Hematopoietic multipotent progenitor cell treated with erythropoietin and hydrocortisone succinate and interleukin-3 and kit ligand, for 17 days (in vitro differentiated cells): ENCODE measurements around the gene NHERF1.

Source experiments
- DNase-seq: peaks from one replicate; pipeline ENCODE4 v3.0.0-alpha.2; 2015; ENCODE audit warnings: low spot score

NHERF1 gene

DNA sequence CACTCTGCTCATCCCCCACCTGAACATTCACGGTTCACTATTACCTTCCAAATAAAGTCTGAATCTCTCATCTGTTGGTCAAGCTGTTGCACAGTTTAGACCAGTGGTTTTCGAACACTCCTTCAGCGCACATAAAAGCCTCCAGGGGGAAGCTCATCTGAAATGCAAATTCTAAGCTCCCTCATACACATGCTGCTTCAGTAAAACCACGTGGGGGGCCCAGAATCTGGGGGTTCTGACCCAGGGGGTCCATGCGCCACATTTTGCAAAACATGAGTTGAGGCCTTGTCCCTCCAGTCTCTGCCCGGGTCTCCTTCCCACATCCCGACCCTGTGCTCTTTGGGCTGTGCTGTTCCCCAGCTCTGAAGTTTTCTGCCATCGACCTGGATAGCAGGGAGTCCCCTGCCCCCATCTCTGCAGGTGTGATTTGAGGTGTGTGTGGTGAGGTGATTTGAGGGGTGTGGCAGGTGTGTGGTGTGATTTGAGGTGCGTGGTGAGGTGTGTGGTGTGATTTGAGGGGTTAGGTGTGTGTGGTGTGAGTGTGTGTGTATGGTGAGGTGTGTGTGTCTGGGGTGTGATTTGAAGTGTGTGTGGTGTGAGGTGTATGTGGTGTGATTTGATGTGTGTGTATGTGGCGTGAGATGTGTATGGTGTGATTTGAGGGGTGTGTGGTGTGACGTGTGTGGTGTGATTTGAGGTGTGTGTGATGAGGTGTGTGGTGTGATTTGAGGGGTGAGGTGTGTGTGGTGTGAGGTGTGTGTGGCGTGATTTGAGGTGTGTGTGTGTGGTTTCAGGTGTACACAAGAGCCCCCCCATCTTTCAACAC is 16.2 kb upstream of the NHERF1 start:
- no peak for DNase-seq

- DNase-seq: no peak
These were observed 14.9 kb upstream of the NHERF1 start for GRCh38 chr17:74733365-74734122.

DNA sequence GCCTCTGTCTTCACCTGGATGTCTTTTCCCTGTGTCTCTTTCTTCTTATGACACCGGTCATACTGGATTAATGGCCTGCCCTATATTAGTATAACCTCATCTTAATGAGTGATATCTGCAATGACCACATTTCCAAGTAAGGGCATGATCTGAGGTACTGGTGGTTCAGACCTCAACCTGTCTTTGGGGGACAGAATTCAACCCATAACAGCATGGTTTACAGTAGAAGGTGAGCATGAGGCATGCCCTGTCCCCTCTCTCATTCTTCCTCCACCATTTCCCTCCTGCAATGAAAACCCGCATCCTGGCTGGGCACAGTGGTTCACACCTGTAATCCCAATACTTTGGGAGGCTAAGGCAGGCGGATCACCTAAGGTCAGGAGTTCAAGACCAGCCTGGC is 14.2 kb upstream of the NHERF1 start:
- DNase-seq: no peak

DNA sequence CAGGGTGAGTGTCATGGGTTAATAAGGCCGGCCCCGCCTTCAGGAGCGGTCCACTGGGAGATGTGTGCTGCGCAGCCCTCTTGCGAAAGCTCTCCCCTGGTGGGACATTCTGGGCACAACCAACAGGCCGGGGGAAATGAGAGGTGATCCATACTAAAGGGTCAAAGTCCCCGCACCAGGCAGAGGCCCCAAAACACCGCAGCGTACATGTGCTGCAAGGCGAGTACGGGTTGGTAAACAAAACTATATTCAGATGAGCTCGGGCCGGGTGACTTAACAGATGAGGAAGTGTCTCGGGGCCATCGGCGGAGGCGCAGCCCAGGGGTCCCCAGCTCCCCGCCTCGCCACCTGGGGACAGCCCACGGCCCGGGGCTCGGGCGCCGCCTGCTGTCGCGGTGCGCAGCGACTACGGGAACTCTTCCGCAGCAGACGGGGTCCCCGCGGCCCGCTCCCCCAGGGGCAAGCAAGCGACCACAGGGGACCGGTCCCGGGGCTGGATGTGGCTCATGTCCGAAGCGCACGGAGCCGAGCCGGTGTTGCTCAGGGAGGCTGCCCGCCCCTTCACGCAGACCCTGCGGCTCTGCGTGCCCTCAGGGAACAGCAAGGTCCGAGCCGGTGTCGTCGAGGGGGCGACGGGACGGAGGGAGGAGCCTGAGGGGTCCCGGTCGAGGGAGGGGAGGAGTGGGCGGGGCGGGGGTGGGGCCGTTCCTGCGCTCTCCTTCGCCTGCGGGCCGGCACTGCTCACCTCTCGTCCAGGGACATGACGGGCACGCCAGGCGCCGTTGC is 11.7 kb upstream of the NHERF1 start, which contains the start of gene RAB37:
RAB37 (plus strand) TSS at position 744 of the 786 bp plus-strand sequence; CDS start at position 761, 17 bp downstream.
- DNase-seq: no peak

DNA sequence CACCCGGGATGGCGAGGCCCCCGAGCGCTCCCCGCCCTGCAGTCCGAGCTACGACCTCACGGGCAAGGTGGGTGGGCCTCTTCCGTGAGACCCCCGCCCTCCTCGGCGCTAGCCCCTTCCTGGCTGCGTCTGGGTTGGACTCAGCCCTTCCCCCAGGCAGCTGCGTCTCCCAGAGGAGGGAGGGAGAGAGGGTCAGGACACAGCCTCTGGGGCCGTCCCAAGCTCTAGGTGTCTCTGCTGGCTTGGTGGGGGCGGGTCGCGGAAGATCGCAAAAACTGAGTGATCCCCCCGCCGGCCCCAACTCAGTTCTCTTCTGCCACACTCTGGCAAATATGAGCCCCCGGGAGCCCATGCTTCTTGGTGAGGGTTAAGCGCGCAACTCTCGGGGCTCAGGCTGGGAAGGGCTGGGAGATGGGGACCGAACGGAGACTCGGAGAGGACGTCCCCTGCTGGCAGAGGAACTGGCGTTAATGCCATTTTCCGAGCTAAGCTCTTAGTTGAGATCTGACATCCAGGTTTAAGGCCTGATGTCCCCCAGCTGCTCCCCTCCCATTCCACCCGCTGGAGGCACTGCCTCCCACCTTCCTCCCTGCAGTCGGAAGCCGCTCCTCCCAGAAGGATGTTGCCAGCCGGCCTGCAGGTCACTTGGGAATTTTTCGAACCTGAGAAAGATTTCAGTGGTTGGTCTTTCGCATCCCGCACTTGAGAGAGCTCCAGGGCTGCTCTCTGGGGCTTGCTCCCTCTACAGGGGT is 11.0 kb upstream of the NHERF1 start:
- DNase-seq: no peak

DNA sequence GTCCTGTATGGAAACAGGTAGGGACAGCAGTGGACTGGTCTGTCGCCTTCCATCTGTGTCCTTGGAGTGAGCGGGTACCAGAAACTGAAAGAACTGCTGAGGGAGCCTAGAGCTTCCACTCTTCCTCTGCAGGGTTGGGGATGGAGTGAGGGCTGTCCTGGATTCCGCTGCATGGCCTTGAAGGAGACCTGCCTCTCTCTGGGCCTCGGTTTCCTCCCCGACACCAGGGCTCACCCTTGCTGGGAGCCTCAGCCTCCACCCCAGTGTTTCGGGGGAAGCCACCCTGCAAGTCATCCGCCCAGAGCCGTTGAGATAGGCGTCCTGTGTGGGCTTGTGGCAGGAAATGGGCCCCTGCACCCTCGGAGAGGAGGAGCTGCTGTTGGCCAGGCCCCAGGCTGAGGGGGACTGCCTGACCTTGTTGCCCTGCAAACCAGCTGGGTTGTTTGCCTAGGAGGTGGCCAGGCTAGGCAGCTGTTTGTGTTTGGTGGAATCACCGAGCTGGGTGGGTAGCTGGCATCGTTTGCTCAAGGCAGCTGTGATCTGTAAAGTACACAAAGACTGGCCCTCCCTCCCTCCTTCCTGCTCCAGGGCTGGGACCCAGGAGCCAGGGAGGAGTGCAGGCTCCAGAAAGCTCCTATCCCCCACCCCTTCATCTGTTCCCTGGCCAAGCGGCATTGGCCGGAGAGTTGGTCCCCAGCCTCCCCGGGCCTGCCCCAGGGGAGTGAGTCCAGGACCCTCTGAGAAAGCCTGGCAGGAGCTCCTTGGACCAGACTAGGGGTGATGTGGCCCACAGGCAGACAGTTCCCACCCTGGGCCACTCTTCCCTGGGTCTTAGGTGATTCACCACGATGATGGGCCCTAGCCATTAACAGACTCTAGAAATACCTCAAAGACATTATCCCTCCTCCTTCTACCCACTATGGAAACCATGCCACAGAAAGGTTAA is 10.1 kb upstream of the NHERF1 start:
- DNase-seq: no peak

GRCh38 chr17:74739227-74739831 is 9.1 kb upstream of the NHERF1 start:
- DNase-seq: no peak

DNA sequence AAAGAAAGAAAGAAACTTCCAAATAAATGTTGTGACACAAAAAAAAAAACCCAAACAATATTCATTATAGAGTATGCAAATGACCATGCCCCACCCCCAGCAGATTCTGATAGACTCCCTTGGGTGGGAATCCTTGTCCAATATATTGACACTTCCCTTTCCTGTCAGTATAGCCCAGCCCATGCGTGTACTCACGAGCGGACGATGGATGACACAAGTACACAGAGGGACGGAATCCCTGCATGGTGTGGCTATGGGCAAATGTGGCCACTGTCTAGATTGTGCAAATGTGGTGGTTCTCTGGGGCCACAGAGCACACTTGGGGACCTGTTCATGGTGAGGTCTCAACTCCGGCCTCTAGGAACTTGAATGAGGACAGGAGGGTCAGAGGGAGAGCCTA is 8.3 kb upstream of the NHERF1 start:
- DNase-seq: no peak

GRCh38 chr17:74740641-74741387 is 7.6 kb upstream of the NHERF1 start:
- no peak for DNase-seq

- no peak for DNase-seq
These were observed 6.3 kb upstream of the NHERF1 start for GRCh38 chr17:74742153-74742515.

GRCh38 chr17:74742978-74743545 is 5.4 kb upstream of the NHERF1 start:
- DNase-seq: no peak

DNA sequence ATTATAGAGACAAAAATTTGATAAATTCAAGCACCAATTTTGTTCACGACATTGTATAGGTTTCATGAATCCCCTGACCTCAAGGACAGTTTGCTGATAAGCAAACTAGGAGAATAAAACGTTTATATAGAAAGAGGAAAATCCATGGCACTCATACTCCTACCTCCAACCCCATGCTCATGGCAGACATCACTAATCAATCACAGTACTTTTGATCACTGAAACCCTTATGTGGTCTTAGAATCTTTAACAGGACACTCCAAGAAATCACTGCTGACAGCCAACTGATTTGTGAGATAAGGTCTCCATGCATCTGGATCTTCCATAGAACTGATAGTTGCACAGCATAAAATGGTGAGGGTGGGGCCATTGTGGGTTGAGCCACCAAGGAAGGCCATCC is 4.7 kb upstream of the NHERF1 start:
- no peak for DNase-seq

DNA sequence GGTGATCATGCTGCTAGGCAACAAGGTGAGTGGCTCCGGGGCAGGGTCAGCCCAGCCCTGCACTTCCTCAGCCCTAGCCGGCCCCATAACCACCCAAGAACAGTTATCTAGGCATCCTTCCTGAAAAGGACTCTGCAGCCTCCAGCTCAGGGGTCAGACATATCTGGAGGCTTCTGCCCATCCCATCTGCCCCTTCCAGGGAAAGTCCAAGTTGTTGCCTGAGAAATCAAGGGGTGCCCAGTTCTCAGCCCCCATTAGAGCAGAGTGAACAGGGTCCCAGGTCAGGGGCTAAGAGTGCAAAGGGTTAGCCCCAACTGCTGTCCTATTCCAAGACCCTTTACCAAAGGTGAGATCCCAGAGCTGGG is 4.1 kb upstream of the NHERF1 start:
- no peak for DNase-seq

- peak; percentile 92 for DNase-seq
These were observed 3.5 kb upstream of the NHERF1 start for GRCh38 chr17:74744714-74745547.

DNA sequence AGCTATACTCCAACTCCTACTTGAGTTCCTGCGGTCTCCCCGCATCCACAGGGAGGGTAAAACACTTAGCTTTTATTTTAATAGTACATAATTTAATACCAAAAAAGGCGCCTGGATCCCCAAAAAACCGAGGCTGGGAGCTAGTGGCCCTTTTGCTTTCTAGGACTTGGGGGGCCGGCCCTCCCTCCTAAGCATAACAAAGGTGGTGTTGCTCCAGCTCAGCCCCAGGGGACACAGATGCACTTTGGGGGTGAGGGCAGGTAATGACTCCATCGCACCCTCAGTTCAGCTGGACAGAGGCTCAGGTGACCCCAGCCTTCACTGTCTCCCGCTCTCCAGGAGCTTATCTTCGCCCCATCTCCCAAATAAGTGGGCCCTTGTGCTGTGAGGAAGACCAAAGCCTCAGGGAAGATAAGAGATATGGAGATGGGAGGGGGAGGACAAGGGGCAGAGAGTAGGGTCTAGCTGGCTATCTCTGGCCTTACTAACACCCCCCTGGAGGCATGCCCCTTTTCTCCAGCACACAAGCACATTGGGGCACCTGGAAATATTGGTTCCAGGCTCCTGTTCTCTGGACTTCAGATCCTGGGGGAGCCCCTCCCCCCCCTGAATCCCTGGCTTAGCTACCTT is 2.8 kb upstream of the NHERF1 start:
- DNase-seq: no peak

- DNase-seq: no peak
These were observed 2.1 kb upstream of the NHERF1 start for GRCh38 chr17:74746376-74746775.

GRCh38 chr17:74746922-74747321 is 1.5 kb upstream of the NHERF1 start:
- peak; percentile 26 for DNase-seq

- no peak for DNase-seq
These were observed 224 bp upstream of the NHERF1 start for GRCh38 chr17:74748279-74748528.
